Sciatic nerve (tissue), 2 donors: Measurements from ENCODE around the gene ZFP14. TPM values are rescaled to one million over a fixed set of nuclear protein-coding genes. Genes with fewer than 3 reads are reported as not detected.
"Not testable (repeated sequence)": the region's sequence is repeated elsewhere in the genome, so short reads cannot be mapped to it uniquely, and the experiment has no call there.

Source experiments
- ATAC-seq: fragments of 200-7000 bp; cut with Tn5 transposase; one replicate; pipeline ENCODE4 v1.9.1; 2020; ENCODE audit warnings: mild to moderate bottlenecking, moderate library complexity
- DNase-seq: peaks from one replicate; pipeline ENCODE4 v3.0.0-alpha.2; 2020; ENCODE audit warnings: low spot score
- intact Hi-C: fragments of 100-400 bp; cut with DNase I; formaldehyde crosslinking; loops from one replicate; pipeline ENCODE4 v1.14.2; 2022
- total RNA-seq: library from RNA; stranded (reverse); fragmentation: NEBNext Ultra II Directional; extraction: Animal tissue kit (Norgen Biotek cat#: 25700); gene quantifications from one replicate; pipeline ENCODE4 v1.2.1, GENCODE V29; 2021
- donor health status: DM: no; HTN: no; CAD: no.
- donor health status: DM: no; HTN: no; CAD: no.

ZFP14 gene
- total RNA-seq, 1 donor from 2014 or later: 11.5 TPM

GRCh38 chr19:36340786-36341372, 38.1 kb downstream of the ZFP14 start:
- no peak for DNase-seq
- intact Hi-C loops: no loop called here
- ATAC-seq: no peak

- intact Hi-C loops: no loop called here
- ATAC-seq (peak; percentile 100), DNase-seq (peak; percentile 89)
Observed at GRCh38 chr19:36331353-36332228, 47.4 kb downstream of the ZFP14 start.

GRCh38 chr19:36330216-36330615, 48.8 kb downstream of the ZFP14 start:
- intact Hi-C loops: no loop called here
- ATAC-seq: no peak
- DNase-seq: no peak

GRCh38 chr19:36329534-36329933, 49.5 kb downstream of the ZFP14 start:
- ATAC-seq, intact Hi-C loops, DNase-seq: not testable (repeated sequence)

- ATAC-seq, DNase-seq, intact Hi-C loops: not testable (repeated sequence)
Observed at GRCh38 chr19:36326649-36327048, 52.4 kb downstream of the ZFP14 start.

- intact Hi-C loops, ATAC-seq, DNase-seq: not testable (repeated sequence)
Observed at GRCh38 chr19:36315164-36315563, 63.8 kb downstream of the ZFP14 start.

- ATAC-seq, intact Hi-C loops, DNase-seq: not testable (repeated sequence)
Observed at GRCh38 chr19:36314053-36314452, 64.9 kb downstream of the ZFP14 start.

GRCh38 chr19:36311098-36311760, 67.8 kb downstream of the ZFP14 start:
- intact Hi-C loops, ATAC-seq, DNase-seq: not testable (repeated sequence)

GRCh38 chr19:36310416-36310990, 68.5 kb downstream of the ZFP14 start:
- ATAC-seq: not testable (repeated sequence)

GRCh38 chr19:36309759-36310158, 69.2 kb downstream of the ZFP14 start:
- intact Hi-C loops, ATAC-seq, DNase-seq: not testable (repeated sequence)

More at GRCh38 chr19:36310416-36310990, 68.5 kb downstream of the ZFP14 start:
- intact Hi-C loops, DNase-seq: not testable (repeated sequence)

GRCh38 chr19:36309309-36309708, 69.7 kb downstream of the ZFP14 start:
- DNase-seq, ATAC-seq, intact Hi-C loops: not testable (repeated sequence)

- DNase-seq, intact Hi-C loops, ATAC-seq: not testable (repeated sequence)
Observed at GRCh38 chr19:36292317-36292716, 86.7 kb downstream of the ZFP14 start.

Other genes starting within 250 kb of the ZFP14 start
- gene CAPNS1, start 239.1 kb downstream of the ZFP14 start, total RNA-seq: 534 TPM
- 71.6 TPM for gene COX7A1, start 226.8 kb downstream of the ZFP14 start, total RNA-seq
- gene ZNF565, start 164.5 kb downstream of the ZFP14 start, total RNA-seq: 8.5 TPM
- gene ZNF146, start 164.1 kb downstream of the ZFP14 start, total RNA-seq: 52.7 TPM
- gene ZFP82, start 39.4 kb upstream of the ZFP14 start, total RNA-seq: 10.7 TPM
- 19.8 TPM for gene ZNF566, start 110.4 kb upstream of the ZFP14 start, total RNA-seq
- gene ZNF260, start 149.1 kb upstream of the ZFP14 start, total RNA-seq: 13.5 TPM
- 28.1 TPM for gene ZNF529, start 194.1 kb upstream of the ZFP14 start, total RNA-seq
- gene ZNF382, start 226.1 kb upstream of the ZFP14 start, total RNA-seq: 13.6 TPM